GM12891 (cell line): ENCODE results near the gene ASNSD1.
A peak's percentile ranks its signal among the peaks of the same experiment; 100 is the strongest.
"Not testable (repeated sequence)": the region's sequence is repeated elsewhere in the genome, so short reads cannot be mapped to it uniquely, and the experiment has no call there.

ENCODE experiments used
- DNase-seq: peaks from one replicate; pipeline ENCODE4 v3.0.0; 2011; ENCODE audit warnings: low spot score; ENCODE audit not compliant: insufficient read length
- FAIRE-seq: peaks from 2 replicates; lab custom pipeline; 2011; peaks lifted over from hg19 to GRCh38; lab: Jason Lieb, UNC
- PAX5 ChIP-seq: IDR thresholded peaks from 2 replicates; pipeline ENCODE4 v1.6.1; 2011; ENCODE audit warnings: low read length, moderate library complexity, mild to moderate bottlenecking; ENCODE audit not compliant: insufficient read depth, severe bottlenecking
- POLR2A ChIP-seq: IDR thresholded peaks from 2 replicates; pipeline ENCODE4 v1.6.1; 2011; ENCODE audit warnings: low read depth, low read length, control low read depth
- POLR2AphosphoS5 ChIP-seq: IDR thresholded peaks from 2 replicates; pipeline ENCODE4 v1.6.1; 2011; ENCODE audit warnings: low read depth, low read length, control low read depth
- POU2F2 ChIP-seq: IDR thresholded peaks from 2 replicates; pipeline ENCODE4 v1.6.1; 2011; ENCODE audit warnings: low read depth, mild to moderate bottlenecking, control low read depth, low read length, moderate library complexity
- SPI1 ChIP-seq: IDR thresholded peaks from 2 replicates; pipeline ENCODE4 v1.6.1; 2011; ENCODE audit warnings: low read depth, low read length, control low read depth
- TAF1 ChIP-seq: IDR thresholded peaks from 2 replicates; pipeline ENCODE4 v1.6.1; 2011; ENCODE audit warnings: low read depth, low read length, control low read depth

The ASNSD1 gene

GRCh38 chr2:189660803-189661147, 484 bp upstream of the ASNSD1 start:
- no peak for FAIRE-seq
- no peak for TF ChIP-seq POU2F2
- DNase-seq = no peak

GRCh38 chr2:189661957-189662321, 680 bp downstream of the ASNSD1 start:
- DNase-seq = no peak
- peak; percentile 33 for FAIRE-seq
- no peak for TF ChIP-seq POLR2AphosphoS5
- no peak for TF ChIP-seq POU2F2

DNA sequence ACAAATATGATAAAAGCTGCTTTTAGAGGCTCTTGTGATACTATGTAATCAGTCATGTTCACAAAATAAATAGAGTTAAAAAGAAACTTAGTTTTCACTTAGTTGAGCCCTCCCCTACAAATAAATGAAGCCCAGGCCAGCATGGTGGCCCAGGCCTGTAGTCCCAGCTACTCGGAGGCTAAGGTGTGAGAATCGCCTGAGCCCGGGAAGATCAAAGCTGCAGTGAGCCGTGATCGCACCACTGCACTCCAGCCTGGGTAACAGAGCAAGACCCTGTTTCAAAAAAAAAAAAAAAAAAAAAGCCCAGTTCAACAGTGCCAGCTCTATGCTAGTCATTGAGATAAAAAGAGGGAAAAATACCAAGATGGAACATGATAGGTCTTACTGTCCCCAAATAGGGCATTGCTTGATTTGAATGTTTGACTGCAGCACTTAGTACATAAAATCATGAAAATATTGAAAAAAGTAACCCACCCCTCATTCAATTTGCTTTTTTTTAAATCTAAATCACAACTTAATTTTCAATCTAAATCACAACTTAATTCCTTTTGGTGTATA, 1.5 kb downstream of the ASNSD1 start:
- DNase-seq (no peak), FAIRE-seq (no peak)
- TF ChIP-seq POLR2AphosphoS5 (no peak), TAF1 (no peak), POLR2A (no peak), POU2F2 (no peak), PAX5 (no peak), SPI1 (no peak)

- DNase-seq, FAIRE-seq: not testable (repeated sequence)
These were observed 2.1 kb downstream of the ASNSD1 start for GRCh38 chr2:189663319-189663718.

GRCh38 chr2:189669913-189670312, 8.7 kb downstream of the ASNSD1 start:
- FAIRE-seq (no peak), DNase-seq (no peak)

GRCh38 chr2:189673661-189674373, 12.6 kb downstream of the ASNSD1 start:
- TF ChIP-seq PAX5 (no peak), TAF1 (no peak), SPI1 (0 out of 2 replicates have a peak, but pooled peaks have one; percentile 6), POLR2A (no peak), POLR2AphosphoS5 (no peak), POU2F2 (no peak)
- DNase-seq = no peak
- peak; percentile 33 for FAIRE-seq

More at GRCh38 chr2:189669913-189670312, 8.7 kb downstream of the ASNSD1 start:
- TF ChIP-seq TAF1 (no peak), PAX5 (no peak), POLR2A (no peak), SPI1 (no peak), POLR2AphosphoS5 (no peak), POU2F2 (no peak)

GRCh38 chr2:189674374-189675112, 13.3 kb downstream of the ASNSD1 start, which contains the start of gene ANKAR:
ANKAR (plus strand) TSS chr2:189674670; CDS start chr2:189676491, 1,821 bp downstream.
- TF ChIP-seq POLR2AphosphoS5 (peak; percentile 47; the same call in 1 of the 2 replicates), PAX5 (peak; percentile 57), POLR2A (peak; percentile 47; the same call in 1 of the 2 replicates), SPI1 (peak; percentile 40; the same call in 1 of the 2 replicates), POU2F2 (0 out of 2 replicates have a peak, but pooled peaks have one; percentile 25), TAF1 (peak; percentile 67)
- FAIRE-seq (peak; percentile 93), DNase-seq (peak; percentile 79)

DNA sequence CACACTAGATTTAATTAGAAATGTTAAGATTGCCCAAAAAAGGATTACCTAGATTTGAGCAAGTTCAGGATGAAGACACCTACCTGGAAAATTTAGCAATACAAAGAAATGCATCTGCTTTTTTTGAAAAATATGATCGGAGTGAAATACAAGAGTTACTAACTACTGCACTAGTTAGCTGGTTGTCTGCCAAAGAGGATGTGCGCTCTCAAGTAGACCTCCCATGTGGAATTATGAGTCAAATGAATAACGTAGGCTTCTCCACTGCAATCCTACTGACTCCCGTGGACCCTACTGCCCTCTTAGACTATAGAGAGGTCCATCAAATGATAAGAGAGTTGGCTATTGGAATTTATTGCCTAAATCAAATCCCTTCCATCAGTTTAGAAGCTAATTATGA, 15.2 kb downstream of the ASNSD1 start:
- no peak for TF ChIP-seq POLR2A
- no peak for TF ChIP-seq TAF1
- no peak for TF ChIP-seq SPI1
- no peak for TF ChIP-seq PAX5
- TF ChIP-seq POU2F2 = no peak
- no peak for TF ChIP-seq POLR2AphosphoS5
- no peak for FAIRE-seq
- no peak for DNase-seq

DNA sequence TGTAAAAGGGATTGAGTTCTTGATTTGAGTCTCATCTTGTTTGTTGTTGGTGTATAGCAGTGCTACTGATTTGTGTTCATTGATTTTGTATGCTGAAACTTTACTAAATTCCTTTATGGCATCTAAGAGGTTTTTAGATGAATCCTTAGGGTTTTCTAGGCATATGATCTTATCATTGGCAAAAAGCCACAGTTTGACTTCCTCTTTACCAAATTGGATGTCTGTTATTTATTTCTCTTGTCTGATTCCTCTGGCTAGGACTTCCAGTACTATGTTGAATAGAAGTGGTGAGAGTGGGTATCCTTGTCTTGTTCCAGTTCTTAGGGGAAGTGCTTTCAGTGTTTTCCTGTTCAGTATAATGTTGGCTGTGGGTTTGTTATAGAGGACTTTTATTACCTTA, 18.0 kb downstream of the ASNSD1 start:
- DNase-seq (no peak), FAIRE-seq (no peak)
- TF ChIP-seq POLR2AphosphoS5 (no peak), TAF1 (no peak), PAX5 (no peak), POLR2A (no peak), POU2F2 (no peak), SPI1 (no peak)

GRCh38 chr2:189681203-189681602, 19.9 kb downstream of the ASNSD1 start:
- DNase-seq = no peak
- FAIRE-seq = no peak
- TF ChIP-seq TAF1 = no peak
- TF ChIP-seq POU2F2 = no peak
- no peak for TF ChIP-seq SPI1
- TF ChIP-seq POLR2AphosphoS5 = no peak
